Measurements from ENCODE around the gene PIP5K1A. TPM values are rescaled to one million over a fixed set of nuclear protein-coding genes. Genes with fewer than 3 reads are reported as not detected.
"Not testable (repeated sequence)": the region's sequence is repeated elsewhere in the genome, so short reads cannot be mapped to it uniquely, and the experiment has no call there.

Gene PIP5K1A
- total and polyA plus RNA-seq, 7 donors = 10.8 to 46.8 (median 31.7) TPM

DNA sequence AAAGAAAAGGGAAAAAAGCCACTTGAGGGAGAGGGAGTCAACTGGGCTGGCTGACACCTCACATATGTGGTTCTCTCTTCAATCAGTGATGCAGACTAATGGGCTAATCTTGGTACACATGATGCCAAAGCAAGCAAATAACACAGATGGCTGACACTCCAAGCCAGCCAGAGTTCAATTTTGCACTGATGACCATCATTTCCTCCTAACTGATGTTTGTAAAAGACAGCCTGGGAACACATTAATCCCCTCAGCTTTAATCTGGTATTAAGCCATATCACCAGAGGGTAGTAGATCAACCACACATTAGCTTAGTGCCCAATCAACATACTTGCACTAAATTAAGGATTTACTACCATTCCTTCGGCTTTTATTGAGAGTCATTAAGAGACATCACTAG is 11.1 kb upstream of the PIP5K1A start:
- Histone ChIP-seq H3K27ac (peak overlapping the region; percentile 88), H3K27me3 (ENCODE audit: insufficient read depth in 3 of 3, low read length in 2 of 3) (no peaks in the 10 kb centered on the region), H3K36me3 (ENCODE audit: insufficient read depth in 1 of 2, low read depth in 1 of 2) (peaks cover 4 to 42% of the 10 kb centered on the region in 2 donors), H3K9me3 (no peaks in the 10 kb centered on the region), H3K4me1 (peaks cover 26% of the 10 kb centered on the region), H3K4me3 (peak overlapping the region; percentile 3)
- 31 to 65% (median 50%) methylated on average over 1 of the region's 1 CpG for WGBS, 3 donors
- intact Hi-C loops (cut with DNase I) = no loop called here
- DNase-seq (no peak), ATAC-seq (peak in 2 of 4 donors; percentile 9 to 39)
- TF ChIP-seq, protein P1, sequence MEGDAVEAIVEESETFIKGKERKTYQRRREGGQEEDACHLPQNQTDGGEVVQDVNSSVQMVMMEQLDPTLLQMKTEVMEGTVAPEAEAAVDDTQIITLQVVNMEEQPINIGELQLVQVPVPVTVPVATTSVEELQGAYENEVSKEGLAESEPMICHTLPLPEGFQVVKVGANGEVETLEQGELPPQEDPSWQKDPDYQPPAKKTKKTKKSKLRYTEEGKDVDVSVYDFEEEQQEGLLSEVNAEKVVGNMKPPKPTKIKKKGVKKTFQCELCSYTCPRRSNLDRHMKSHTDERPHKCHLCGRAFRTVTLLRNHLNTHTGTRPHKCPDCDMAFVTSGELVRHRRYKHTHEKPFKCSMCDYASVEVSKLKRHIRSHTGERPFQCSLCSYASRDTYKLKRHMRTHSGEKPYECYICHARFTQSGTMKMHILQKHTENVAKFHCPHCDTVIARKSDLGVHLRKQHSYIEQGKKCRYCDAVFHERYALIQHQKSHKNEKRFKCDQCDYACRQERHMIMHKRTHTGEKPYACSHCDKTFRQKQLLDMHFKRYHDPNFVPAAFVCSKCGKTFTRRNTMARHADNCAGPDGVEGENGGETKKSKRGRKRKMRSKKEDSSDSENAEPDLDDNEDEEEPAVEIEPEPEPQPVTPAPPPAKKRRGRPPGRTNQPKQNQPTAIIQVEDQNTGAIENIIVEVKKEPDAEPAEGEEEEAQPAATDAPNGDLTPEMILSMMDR (IDR thresholded peaks at IDR 0.05) = no peak

DNA sequence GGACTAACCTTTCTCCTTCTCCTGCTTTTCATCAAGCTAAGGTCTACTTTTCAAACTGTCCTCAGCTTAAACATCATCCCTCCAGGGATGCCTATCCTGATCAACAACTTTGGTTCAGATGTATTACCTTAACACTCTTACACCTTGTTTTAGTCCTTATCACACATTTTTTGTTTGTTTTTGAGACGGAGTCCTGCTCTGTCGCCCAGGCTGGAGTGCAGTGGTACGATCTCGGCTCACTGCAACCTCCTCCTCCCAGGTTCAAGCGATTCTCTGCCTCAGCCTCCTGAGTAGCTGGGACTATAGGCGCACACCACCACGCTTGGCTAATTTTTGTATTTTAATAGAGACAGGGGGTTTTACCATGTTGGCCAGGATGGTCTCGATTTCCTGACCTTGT is 9.7 kb upstream of the PIP5K1A start:
- ATAC-seq = peak in 1 of 4 donors; percentile 3
- Histone ChIP-seq H3K36me3 (ENCODE audit: insufficient read depth in 1 of 2, low read depth in 1 of 2) (peaks cover 4 to 27% of the 10 kb centered on the region in 2 donors), H3K4me1 (peaks cover 26% of the 10 kb centered on the region), H3K27ac (peak overlapping the region; percentile 88), H3K4me3 (peak overlapping the region; percentile 75)
- H3K27me3 ChIP-seq (ENCODE audit: insufficient read depth in 3 of 3, low read length in 2 of 3); DNase-seq; intact Hi-C loops (cut with DNase I); H3K9me3 ChIP-seq: not testable (repeated sequence)
- 53 to 73% (median 70%) methylated on average over 8 of the region's 8 CpGs for WGBS, 3 donors

DNA sequence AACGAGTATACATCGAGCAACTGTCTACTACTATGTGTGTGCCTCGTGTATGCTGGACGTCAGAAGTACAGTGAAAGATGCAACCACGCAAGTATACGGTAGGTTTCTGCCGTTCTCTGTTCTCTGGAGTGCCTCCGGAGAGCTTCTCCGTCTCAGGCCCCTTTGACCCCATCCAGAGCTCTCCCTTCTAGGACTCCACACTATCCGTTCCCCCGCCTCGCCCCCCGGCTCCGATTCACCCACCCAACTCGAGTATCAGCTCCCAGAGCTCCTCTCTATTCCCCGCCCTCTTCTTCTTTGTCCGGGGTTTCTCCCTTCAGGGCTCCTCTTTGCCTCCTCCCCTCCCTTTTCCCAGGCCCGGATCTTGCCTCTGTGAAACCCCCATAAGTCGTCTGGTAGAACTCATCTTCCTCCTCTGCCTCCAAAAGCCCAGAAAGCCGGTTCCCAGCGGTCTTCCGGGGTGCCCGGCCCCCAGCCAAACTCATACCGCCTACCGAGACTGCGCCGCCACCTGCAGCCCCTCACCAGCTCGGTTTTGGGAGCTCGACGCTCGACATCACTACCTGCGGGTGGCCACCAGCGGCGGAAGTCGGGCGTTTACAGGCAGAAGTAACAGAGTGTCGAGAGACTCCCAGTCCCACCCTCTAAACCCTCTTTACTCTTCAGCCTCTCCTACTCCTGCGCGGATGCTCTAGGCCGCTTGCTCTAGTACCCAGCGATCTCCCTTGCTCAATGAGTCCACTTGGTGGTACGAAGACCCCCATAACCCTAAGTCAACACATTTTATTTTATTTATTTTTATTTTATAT is 8.5 kb upstream of the PIP5K1A start, which contains the start of gene VPS72:
Gene VPS72 (minus strand): TSS at position 561 of the 809 bp plus-strand sequence. CDS start 76 bp downstream, at position 485.
- Histone ChIP-seq H3K9me3 (no peaks in the 10 kb centered on the region), H3K36me3 (ENCODE audit: insufficient read depth in 1 of 2, low read depth in 1 of 2) (peaks cover 4 to 15% of the 10 kb centered on the region in 2 donors), H3K4me1 (peaks cover 26% of the 10 kb centered on the region), H3K27me3 (ENCODE audit: insufficient read depth in 3 of 3, low read length in 2 of 3) (no peaks in the 10 kb centered on the region), H3K27ac (peak within 1 kb of the TSS; percentile 88), H3K4me3 (peak within 1 kb of the TSS; percentile 75)
- peak; percentile 86 to 96 (median 91) for ATAC-seq
- TF ChIP-seq, protein P1 (IDR thresholded peaks at IDR 0.05) = peak; percentile 26
- peak; percentile 85 to 91 for DNase-seq
- intact Hi-C loops (cut with DNase I) = no loop called here
- WGBS, 3 donors = 0 to 1% (median 1%) methylated on average over 42 of the region's 42 CpGs

DNA sequence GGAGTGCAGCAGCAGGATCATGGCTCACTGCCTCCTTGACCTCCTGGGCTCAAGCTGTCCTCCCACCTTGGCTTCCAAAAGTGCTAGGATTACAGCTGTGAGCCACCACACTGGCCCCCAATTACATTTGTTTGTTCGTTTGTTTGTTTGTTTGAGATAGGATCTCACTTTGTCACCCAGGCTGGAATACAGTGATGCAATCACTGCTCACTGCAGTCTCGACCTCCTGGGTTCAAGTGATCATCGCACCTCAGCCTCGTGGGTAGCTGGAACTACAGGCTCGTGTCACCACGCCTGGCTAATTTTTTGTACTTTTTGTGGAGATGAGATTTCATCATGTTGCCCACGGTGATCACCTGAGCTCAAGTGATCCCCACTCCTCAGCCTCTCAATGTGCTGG is 6.3 kb upstream of the PIP5K1A start:
- Histone ChIP-seq H3K27me3 (ENCODE audit: insufficient read depth in 3 of 3, low read length in 2 of 3) (no peaks in the 10 kb centered on the region), H3K4me1 (peaks cover 25% of the 10 kb centered on the region), H3K9me3 (no peaks in the 10 kb centered on the region), H3K4me3 (no peak overlapping the region), H3K36me3 (ENCODE audit: insufficient read depth in 1 of 2, low read depth in 1 of 2) (no peaks in the 10 kb centered on the region), H3K27ac (no peak overlapping the region)
- ATAC-seq = no peak
- TF ChIP-seq, protein P1 (IDR thresholded peaks at IDR 0.05) = no peak
- intact Hi-C loops (cut with DNase I) = no loop called here
- 76 to 82% (median 77%) methylated on average over 7 of the region's 7 CpGs for WGBS, 3 donors
- peak in 1 of 2 donors; percentile 7 for DNase-seq

DNA sequence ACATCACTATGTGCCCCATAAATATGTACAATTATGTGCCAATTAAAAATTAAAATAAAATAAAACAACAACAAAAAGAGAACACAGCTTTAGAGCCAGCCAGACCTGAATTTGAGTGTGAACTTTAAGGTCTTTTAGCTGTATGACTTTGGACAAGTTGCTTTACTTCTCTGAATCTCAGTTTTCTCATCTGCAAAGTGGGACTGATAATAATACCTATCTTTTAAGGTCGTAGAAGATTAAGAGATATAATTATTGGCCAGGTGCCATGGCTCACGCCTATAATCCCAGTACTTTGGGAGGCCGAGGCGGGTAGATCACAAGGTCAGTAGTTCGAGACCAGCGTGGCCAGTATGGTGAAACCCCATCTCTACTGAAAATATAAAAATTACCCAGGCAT is 5.0 kb upstream of the PIP5K1A start:
- ATAC-seq (no peak), DNase-seq (peak in 1 of 2 donors; percentile 15)
- 64 to 71% (median 69%) methylated on average over 6 of the region's 6 CpGs for WGBS, 3 donors
- H3K9me3 ChIP-seq = no peaks in the 10 kb centered on the region
- no peaks in the 10 kb centered on the region for H3K27me3 ChIP-seq (ENCODE audit: insufficient read depth in 3 of 3, low read length in 2 of 3)
- no peak overlapping the region for H3K27ac ChIP-seq
- TF ChIP-seq, protein P1 (IDR thresholded peaks at IDR 0.05) = no peak
- H3K4me3 ChIP-seq = no peak overlapping the region
- H3K4me1 ChIP-seq = peaks cover 20% of the 10 kb centered on the region
- intact Hi-C loops (cut with DNase I) = no loop called here
- H3K36me3 ChIP-seq (ENCODE audit: insufficient read depth in 1 of 2, low read depth in 1 of 2) = no peaks in the 10 kb centered on the region
